ENCODE data around the gene B4GALT2. TPM values are rescaled to one million over a fixed set of nuclear protein-coding genes. Genes with fewer than 3 reads are reported as not detected.

Gene B4GALT2
- total RNA-seq, 1 donor from 2014 or later: 93.2 TPM

- intact Hi-C loops (cut with DNase I): loop anchor here (10.0 kb wide), 1 partner anchor 1663 kb away; the partner anchor contains the start of gene FOXJ3
- H3K4me3 ChIP-seq: no peak overlapping the region
- H3K27me3 ChIP-seq: no peaks in the 10 kb centered on the region
- no peak overlapping the region for H3K27ac ChIP-seq
- no peaks in the 10 kb centered on the region for H3K9me3 ChIP-seq
- no peaks in the 10 kb centered on the region for H3K36me3 ChIP-seq
- peaks cover 4 to 10% of the 10 kb centered on the region in 2 donors for H3K4me1 ChIP-seq
- no peak for TF ChIP-seq CTCF (IDR thresholded peaks at IDR 0.05)
- no peak for DNase-seq (ENCODE audit: low spot score in 2 of 2)
Measured at GRCh38 chr1:43997295-43997999, 18.4 kb downstream of the B4GALT2 start.

- no peak overlapping the region for H3K4me3 ChIP-seq
- no peak for TF ChIP-seq CTCF (IDR thresholded peaks at IDR 0.05)
- H3K36me3 ChIP-seq: no peaks in the 10 kb centered on the region
- H3K27me3 ChIP-seq: no peaks in the 10 kb centered on the region
- no peak overlapping the region for H3K27ac ChIP-seq
- intact Hi-C loops (cut with DNase I): loop anchor here (10.0 kb wide), 1 partner anchor 1663 kb away; the partner anchor contains the start of gene FOXJ3
- peaks cover 4 to 10% of the 10 kb centered on the region in 2 donors for H3K4me1 ChIP-seq
- DNase-seq (ENCODE audit: low spot score in 2 of 2): no peak
- no peaks in the 10 kb centered on the region for H3K9me3 ChIP-seq
Measured at GRCh38 chr1:43998000-43998378, 19.0 kb downstream of the B4GALT2 start.

GRCh38 chr1:43999455-43999854, 20.4 kb downstream of the B4GALT2 start:
- no peak overlapping the region for H3K27ac ChIP-seq
- no peaks in the 10 kb centered on the region for H3K27me3 ChIP-seq
- no peaks in the 10 kb centered on the region for H3K9me3 ChIP-seq
- DNase-seq (ENCODE audit: low spot score in 2 of 2): no peak
- intact Hi-C loops (cut with DNase I): loop anchor here (10.0 kb wide), 1 partner anchor 1665 kb away; the partner anchor contains the start of gene FOXJ3
- no peak for TF ChIP-seq CTCF (IDR thresholded peaks at IDR 0.05)
- peaks cover 4 to 10% of the 10 kb centered on the region in 2 donors for H3K4me1 ChIP-seq
- no peak overlapping the region for H3K4me3 ChIP-seq
- H3K36me3 ChIP-seq: no peaks in the 10 kb centered on the region

GRCh38 chr1:44000122-44000665, 21.2 kb downstream of the B4GALT2 start:
- H3K36me3 ChIP-seq: no peaks in the 10 kb centered on the region
- DNase-seq (ENCODE audit: low spot score in 2 of 2): no peak
- intact Hi-C loops (cut with DNase I): loop anchor here (10.0 kb wide), 1 partner anchor 595 kb away; no protein-coding TSS in a partner anchor
- no peak overlapping the region for H3K27ac ChIP-seq
- H3K27me3 ChIP-seq: no peaks in the 10 kb centered on the region
- peaks cover 4 to 10% of the 10 kb centered on the region in 2 donors for H3K4me1 ChIP-seq
- TF ChIP-seq CTCF (IDR thresholded peaks at IDR 0.05): no peak
- no peak overlapping the region for H3K4me3 ChIP-seq
- no peaks in the 10 kb centered on the region for H3K9me3 ChIP-seq

- TF ChIP-seq CTCF (IDR thresholded peaks at IDR 0.05): no peak
- no peaks in the 10 kb centered on the region for H3K9me3 ChIP-seq
- H3K4me1 ChIP-seq: peaks cover 3 to 4% of the 10 kb centered on the region in 2 donors
- intact Hi-C loops (cut with DNase I): loop anchor here (10.0 kb wide), 1 partner anchor 593 kb away; no protein-coding TSS in a partner anchor
- H3K27ac ChIP-seq: no peak overlapping the region
- no peak for DNase-seq (ENCODE audit: low spot score in 2 of 2)
- H3K4me3 ChIP-seq: no peak overlapping the region
- H3K27me3 ChIP-seq: no peaks in the 10 kb centered on the region
- H3K36me3 ChIP-seq: no peaks in the 10 kb centered on the region
Measured at GRCh38 chr1:44002165-44002564, 23.2 kb downstream of the B4GALT2 start.
